Central memory CD8-positive, alpha-beta T cell (primary cell): ENCODE measurements around the gene FRMD4A.
"Not testable (repeated sequence)": the region's sequence is repeated elsewhere in the genome, so short reads cannot be mapped to it uniquely, and the experiment has no call there.

Source experiments
- ATAC-seq: fragments of 150-1000 bp; cut with Tn5 transposase; replicated peaks from 2 replicates; pipeline ENCODE4 v1.10.0; 2022; ENCODE audit warnings: mild to moderate bottlenecking, moderate FRiP score, moderate number of reproducible peaks; ENCODE audit not compliant: poor library complexity, severe bottlenecking; ENCODE audit errors: extremely low read depth
- DNase-seq, 2 donors: peaks; one replicate each; pipeline ENCODE4 v3.0.0; 2021; ENCODE audit warnings: low spot score in 2 of 2
- H3K27ac Mint-ChIP-seq: one replicate; pipeline ENCODE4 v1.8.0; 2022; ENCODE audit warnings: low read depth, mild to moderate bottlenecking, moderate library complexity, mixed read lengths
- H3K27me3 Mint-ChIP-seq: one replicate; pipeline ENCODE4 v1.8.0; 2022; ENCODE audit warnings: mixed read lengths
- H3K36me3 Mint-ChIP-seq: one replicate; pipeline ENCODE4 v1.8.0; 2022; ENCODE audit warnings: mild to moderate bottlenecking, moderate library complexity, mixed read lengths; ENCODE audit not compliant: insufficient read depth
- H3K4me1 Mint-ChIP-seq: one replicate; pipeline ENCODE4 v1.8.0; 2022; ENCODE audit warnings: mixed read lengths
- H3K4me3 Mint-ChIP-seq: one replicate; pipeline ENCODE4 v1.8.0; 2022; ENCODE audit warnings: mild to moderate bottlenecking, moderate library complexity, mixed read lengths
- H3K9me3 Mint-ChIP-seq: one replicate; pipeline ENCODE4 v1.8.0; 2022; ENCODE audit warnings: mixed read lengths

The FRMD4A gene

DNA sequence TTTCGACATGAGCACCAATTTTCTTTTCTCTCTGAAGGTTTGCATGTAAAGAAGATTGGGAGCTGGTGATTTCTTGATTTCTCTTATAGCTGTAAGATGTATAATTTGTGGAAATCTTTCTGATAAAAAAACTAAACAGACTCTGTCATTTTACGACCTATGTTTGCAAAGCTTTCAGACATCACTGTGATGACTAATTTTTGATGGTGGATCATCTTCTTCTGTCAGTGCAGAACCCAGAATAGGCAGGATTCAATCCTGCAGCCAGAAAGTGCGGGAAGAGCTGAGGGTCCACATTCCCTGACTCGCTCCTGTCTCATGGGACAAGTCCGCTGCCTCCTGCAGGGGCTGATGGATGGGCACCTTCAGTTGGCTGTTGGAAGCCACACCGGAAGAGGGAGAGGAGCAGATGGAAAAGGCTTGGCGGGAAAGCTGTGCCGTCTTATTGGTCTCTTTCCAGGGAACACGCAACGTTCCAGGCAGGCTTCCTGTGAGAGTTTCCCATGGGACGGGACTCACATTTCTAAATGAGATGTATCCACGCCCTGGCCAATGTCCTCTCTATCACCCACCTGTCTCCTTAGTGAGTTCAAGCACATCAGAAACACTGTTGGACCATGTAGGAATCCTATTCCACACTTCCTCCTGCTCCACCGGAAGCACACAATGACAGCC, 557.1 kb downstream of the FRMD4A start:
- no peak overlapping the region for H3K4me3 Mint-ChIP-seq
- DNase-seq (no peak), ATAC-seq (no peak)
- no peak overlapping the region for H3K27ac Mint-ChIP-seq
- peaks cover 58% of the 10 kb centered on the region for H3K27me3 Mint-ChIP-seq
- H3K36me3 Mint-ChIP-seq, result peaks cover 3% of the 10 kb centered on the region
- no peaks in the 10 kb centered on the region for H3K4me1 Mint-ChIP-seq
- H3K9me3 Mint-ChIP-seq, result no peaks in the 10 kb centered on the region

DNA sequence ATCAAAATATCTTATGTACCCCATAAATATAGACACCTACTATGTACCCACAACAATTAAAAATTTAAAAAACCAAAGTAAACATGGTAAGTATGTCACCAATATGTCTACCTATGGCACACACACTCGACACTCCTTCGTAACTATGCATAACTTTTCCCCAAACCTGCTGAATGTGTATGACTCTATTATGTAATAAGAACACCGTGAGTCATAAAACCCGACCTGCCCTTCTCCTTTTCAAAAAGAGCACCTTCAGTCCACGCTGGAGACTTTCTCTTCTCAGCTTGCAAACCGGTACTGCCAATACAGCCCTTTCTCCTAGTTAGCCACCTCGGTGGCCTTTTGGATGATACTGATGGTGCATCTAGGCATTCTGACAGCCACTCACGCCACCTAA, 557.7 kb downstream of the FRMD4A start:
- Mint-ChIP-seq H3K4me1 (no peaks in the 10 kb centered on the region), H3K27me3 (peaks cover 64% of the 10 kb centered on the region), H3K27ac (no peak overlapping the region), H3K9me3 (no peaks in the 10 kb centered on the region), H3K4me3 (no peak overlapping the region), H3K36me3 (peaks cover 3% of the 10 kb centered on the region)
- DNase-seq, result no peak
- ATAC-seq, result no peak

DNA sequence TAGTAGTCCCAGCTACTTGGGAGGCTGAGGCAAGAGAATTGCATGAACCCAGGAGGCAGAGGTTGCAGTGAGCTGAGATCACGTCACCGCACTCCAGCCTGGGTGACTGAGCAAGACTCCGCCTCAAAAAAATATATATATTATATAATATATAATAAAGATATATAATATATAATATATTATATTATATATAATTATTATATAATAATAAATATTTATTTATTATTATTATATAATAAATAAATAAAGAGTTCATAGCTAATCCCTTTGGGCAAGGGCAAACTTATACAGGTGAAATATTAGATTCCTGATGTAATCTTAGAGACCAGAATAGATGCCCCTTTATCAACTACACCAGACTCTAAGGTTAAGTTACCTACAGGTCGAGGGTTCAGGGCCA, 558.7 kb downstream of the FRMD4A start:
- Mint-ChIP-seq H3K4me3 (no peak overlapping the region), H3K36me3 (peaks cover 3% of the 10 kb centered on the region), H3K9me3 (no peaks in the 10 kb centered on the region), H3K4me1 (no peaks in the 10 kb centered on the region), H3K27ac (no peak overlapping the region), H3K27me3 (peaks cover 73% of the 10 kb centered on the region)
- ATAC-seq, result no peak
- DNase-seq, result no peak

DNA sequence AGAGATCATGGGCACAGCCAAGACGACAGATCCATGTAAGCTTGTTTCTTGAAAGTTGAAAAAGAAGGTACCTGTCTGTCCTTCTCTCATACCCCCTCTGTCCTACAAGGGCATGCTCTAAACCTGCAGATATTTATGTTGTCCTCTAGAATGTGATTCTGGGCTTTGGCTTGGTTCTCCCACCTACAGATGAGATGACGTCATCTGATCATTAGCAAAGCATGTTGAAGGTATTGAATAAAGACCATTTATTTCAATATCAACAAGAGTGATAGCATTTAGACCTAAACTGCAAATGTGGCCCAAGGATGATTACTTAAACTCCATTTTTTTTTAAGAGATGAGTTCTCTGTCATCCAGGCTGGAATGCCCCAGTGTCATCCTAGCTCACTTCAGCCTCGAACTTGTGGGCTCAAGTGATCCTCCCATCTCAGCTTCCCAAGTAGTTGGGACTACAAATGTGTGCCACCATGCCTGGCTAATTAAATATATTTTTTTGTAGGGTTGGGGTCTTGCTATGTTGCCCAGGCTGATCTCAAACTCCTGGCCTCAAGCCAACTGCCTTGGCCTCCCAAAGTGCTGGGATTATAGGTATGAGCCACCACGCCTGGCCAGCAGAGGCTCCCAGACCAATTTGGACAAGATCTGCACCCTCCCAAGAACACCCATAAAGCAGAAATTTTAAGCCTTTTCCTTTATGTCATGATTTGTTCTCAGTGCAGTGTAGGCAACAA, 559.8 kb downstream of the FRMD4A start:
- H3K9me3 Mint-ChIP-seq, result no peaks in the 10 kb centered on the region
- H3K4me1 Mint-ChIP-seq, result no peaks in the 10 kb centered on the region
- H3K36me3 Mint-ChIP-seq, result no peaks in the 10 kb centered on the region
- peaks cover 74% of the 10 kb centered on the region for H3K27me3 Mint-ChIP-seq
- no peak for DNase-seq
- H3K27ac Mint-ChIP-seq, result no peak overlapping the region
- no peak for ATAC-seq
- H3K4me3 Mint-ChIP-seq, result no peak overlapping the region

DNA sequence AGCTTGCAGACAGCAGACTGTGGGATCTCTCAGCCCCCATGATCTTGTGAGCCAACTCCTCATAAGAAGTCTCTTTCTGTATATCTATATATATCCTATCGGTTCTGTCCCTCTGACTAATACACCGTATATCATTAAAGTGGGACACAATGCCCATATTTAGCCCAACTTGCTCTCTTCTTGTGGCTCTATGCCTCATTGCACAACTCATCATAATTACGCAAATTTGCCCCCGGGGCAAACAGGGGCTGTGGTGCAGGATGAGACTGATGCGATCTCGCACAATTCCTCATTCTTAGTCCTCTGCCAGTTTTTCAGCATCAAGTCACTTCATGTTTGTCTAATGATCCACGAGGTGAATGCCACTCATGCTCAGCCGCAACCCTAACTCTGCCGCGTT, 560.8 kb downstream of the FRMD4A start:
- ATAC-seq, result no peak
- no peak overlapping the region for H3K4me3 Mint-ChIP-seq
- no peaks in the 10 kb centered on the region for H3K4me1 Mint-ChIP-seq
- no peak for DNase-seq
- peaks cover 64% of the 10 kb centered on the region for H3K27me3 Mint-ChIP-seq
- H3K36me3 Mint-ChIP-seq, result no peaks in the 10 kb centered on the region
- H3K9me3 Mint-ChIP-seq, result no peaks in the 10 kb centered on the region
- no peak overlapping the region for H3K27ac Mint-ChIP-seq

DNA sequence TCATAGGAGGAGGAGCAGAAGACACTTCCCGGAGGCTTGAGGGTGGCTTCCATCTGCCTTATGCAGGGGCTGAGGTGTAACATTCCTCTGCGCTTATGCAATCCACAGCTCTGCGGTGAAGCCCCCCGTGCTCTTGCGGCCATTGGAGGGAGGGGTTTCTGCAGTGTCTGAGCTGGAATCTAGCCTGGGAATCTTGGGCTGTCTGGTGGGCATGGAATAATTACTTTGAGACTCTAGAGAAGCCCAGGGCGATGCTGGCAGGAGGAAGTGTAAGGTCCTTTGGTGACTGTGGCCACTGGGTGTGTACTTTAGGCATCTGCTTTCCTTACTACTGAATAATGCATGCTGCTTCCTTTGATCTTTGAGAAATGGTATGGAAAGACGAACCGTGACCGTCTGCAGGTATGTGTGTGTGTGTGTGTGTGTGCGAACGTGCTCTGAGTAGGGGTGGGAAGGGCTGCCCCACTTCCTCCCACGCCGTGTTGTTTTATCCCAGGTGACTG, 563.0 kb downstream of the FRMD4A start:
- DNase-seq, result no peak
- Mint-ChIP-seq H3K36me3 (no peaks in the 10 kb centered on the region), H3K9me3 (no peaks in the 10 kb centered on the region), H3K4me1 (no peaks in the 10 kb centered on the region), H3K4me3 (no peak overlapping the region), H3K27ac (no peak overlapping the region), H3K27me3 (peaks cover 42% of the 10 kb centered on the region)
- ATAC-seq, result no peak

DNA sequence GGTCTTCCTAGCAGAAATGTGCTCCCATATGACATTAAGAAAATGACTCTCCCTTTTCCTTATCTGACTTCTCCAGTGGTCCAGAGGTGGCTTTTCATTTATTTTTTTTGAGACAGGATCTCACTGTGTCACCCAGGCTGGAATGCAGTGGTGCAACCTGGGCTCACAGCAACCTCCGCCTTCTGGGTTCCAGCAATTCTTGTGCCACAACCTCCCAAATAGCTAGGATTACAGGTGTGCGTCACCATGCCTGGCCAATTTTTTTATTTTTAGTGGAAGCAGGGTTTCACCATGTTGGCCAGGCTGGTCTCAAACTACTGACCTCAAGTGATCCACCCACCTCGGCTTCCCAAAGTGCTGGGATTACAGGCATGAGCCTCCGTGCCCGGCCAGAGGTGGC, 563.6 kb downstream of the FRMD4A start:
- H3K27ac Mint-ChIP-seq, H3K4me1 Mint-ChIP-seq, H3K4me3 Mint-ChIP-seq, H3K9me3 Mint-ChIP-seq, H3K36me3 Mint-ChIP-seq, ATAC-seq, DNase-seq: not testable (repeated sequence)
- peaks cover 39% of the 10 kb centered on the region for H3K27me3 Mint-ChIP-seq

DNA sequence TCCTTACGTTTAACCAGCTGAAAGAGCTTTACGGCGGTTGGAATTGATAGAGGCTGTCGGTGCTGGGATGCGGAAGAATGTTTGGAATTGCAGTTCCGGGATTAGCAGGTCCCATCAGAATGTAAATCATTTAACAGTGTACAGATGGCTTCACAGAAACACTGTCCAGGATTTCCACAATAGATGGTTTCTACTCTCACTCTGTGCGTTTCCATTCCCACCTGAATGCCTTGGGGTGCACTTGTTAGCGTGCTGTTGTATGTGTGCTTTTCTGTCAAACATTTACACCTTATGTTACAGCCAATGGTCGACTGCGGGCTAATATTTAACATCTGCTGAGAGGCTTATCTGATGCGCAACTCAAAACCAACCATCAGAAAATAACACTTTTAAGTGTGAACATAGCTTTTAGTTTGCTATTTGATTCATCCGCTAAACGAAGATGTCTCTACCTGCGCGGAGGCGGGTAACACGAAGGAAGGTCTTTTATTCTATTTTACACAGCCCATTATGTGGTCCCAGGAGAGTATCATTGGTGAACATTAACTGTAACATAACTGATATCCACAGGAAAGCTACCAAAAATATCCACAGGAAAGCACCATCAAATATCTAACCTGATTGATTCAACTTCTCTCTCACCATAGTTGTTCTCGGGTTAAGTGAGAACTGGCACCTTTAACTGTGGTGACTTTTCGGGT, 564.9 kb downstream of the FRMD4A start:
- no peak for ATAC-seq
- Mint-ChIP-seq H3K36me3 (no peaks in the 10 kb centered on the region), H3K4me1 (no peaks in the 10 kb centered on the region), H3K9me3 (no peaks in the 10 kb centered on the region), H3K27me3 (peaks cover 39% of the 10 kb centered on the region), H3K27ac (no peak overlapping the region), H3K4me3 (no peak overlapping the region)
- DNase-seq, result no peak

DNA sequence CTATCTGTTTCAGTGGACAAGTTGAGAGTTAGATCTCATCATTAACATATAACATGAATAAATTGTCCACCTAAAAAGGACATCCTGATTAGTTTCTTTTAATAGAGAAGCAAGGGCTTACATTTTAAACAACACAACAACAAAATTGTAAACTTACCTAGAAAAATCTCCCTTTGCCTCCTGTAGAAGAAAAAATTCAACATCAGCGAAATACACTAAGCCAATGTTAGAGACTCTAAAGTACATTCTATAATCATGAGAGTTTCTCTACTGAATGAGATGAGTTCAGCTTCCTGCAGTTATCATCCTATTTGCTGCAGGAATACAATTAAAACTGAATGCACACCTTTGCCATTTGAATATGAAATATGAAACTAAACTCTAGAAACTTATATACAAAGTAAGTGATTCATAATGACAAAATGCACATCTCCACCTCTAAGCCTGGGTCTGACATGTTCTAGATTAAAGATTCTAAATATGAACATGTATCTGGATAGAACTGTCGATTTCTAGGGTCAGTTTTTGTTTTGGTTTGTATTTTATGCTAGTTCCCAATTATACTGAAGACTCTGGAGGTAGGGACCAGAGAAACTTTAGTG, 569.1 kb downstream of the FRMD4A start:
- Mint-ChIP-seq H3K9me3 (no peaks in the 10 kb centered on the region), H3K4me3 (no peak overlapping the region), H3K36me3 (no peaks in the 10 kb centered on the region), H3K27me3 (peaks cover 2% of the 10 kb centered on the region), H3K27ac (no peak overlapping the region), H3K4me1 (no peaks in the 10 kb centered on the region)
- no peak for ATAC-seq
- DNase-seq, result no peak

DNA sequence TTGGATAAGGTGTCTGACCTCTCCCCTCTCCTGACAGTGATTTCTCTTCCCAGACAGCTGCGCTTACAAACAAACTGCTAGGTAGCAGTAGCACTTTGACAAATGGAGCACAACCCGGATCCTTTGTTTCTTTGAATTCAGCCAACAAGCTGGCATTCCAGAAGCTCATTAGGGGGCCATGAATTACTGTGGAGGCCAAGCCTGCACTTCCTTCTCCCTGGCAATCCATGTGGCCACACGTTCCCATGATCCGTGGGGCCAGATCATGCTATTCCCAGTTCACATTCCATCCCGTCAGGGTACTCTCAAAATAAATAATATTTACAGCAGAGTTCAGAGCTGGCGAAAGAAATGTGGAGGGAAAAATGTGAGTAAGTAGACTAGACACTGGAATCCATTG, 571.6 kb downstream of the FRMD4A start:
- ATAC-seq (no peak), DNase-seq (no peak)
- Mint-ChIP-seq H3K4me1 (no peaks in the 10 kb centered on the region), H3K27ac (no peak overlapping the region), H3K36me3 (no peaks in the 10 kb centered on the region), H3K4me3 (no peak overlapping the region), H3K27me3 (peaks cover 9% of the 10 kb centered on the region), H3K9me3 (no peaks in the 10 kb centered on the region)

DNA sequence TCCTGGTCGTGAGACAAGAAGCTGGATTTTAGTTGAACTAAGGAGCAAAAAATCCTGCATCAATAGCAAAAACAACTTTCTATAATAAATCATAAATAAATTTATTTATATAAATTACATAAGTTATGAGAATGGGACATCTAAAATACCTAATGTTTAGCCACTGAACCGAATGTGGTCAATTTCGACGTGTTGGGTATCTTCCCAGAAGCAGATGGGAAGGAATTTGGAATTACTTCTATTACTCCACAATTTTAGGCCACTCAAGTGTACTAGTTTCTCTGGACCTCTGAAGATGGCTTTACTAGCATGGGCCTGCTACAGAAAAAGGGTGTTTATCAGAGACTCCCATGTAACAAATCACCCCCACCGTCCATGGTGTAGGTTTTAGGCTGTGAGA, 572.0 kb downstream of the FRMD4A start:
- no peaks in the 10 kb centered on the region for H3K4me1 Mint-ChIP-seq
- H3K36me3 Mint-ChIP-seq, result no peaks in the 10 kb centered on the region
- H3K27ac Mint-ChIP-seq, result no peak overlapping the region
- ATAC-seq (no peak), DNase-seq (no peak)
- H3K4me3 Mint-ChIP-seq, result no peak overlapping the region
- H3K9me3 Mint-ChIP-seq, result no peaks in the 10 kb centered on the region
- peaks cover 9% of the 10 kb centered on the region for H3K27me3 Mint-ChIP-seq

DNA sequence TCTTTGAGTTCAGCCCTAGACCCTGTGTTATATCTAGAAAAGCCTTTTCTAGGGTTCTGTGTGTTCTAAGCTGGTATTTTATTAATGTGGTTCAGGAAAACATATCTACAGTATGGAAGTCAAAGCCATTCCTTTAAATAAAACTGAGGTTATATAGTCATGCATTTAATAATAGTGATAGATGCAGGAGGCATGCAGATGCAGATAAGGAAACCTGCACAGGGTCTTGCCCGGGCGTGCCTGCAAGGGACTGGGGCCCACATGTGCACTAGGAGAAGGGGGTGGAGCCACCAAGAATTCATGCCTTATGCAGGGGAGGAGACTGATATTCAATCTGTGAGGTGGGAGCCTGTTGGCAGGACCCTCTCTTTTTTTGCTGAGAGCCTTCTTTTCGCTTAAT, 572.4 kb downstream of the FRMD4A start:
- Mint-ChIP-seq H3K36me3 (no peaks in the 10 kb centered on the region), H3K9me3 (no peaks in the 10 kb centered on the region), H3K27me3 (peaks cover 9% of the 10 kb centered on the region), H3K4me3 (no peak overlapping the region), H3K27ac (no peak overlapping the region), H3K4me1 (no peaks in the 10 kb centered on the region)
- DNase-seq (no peak), ATAC-seq (no peak)
